Panc1 (cell line): ENCODE data around the gene MAP3K14. TPM values are rescaled to one million over a fixed set of nuclear protein-coding genes. Genes with fewer than 3 reads are reported as not detected.

ENCODE experiments used
- ATAC-seq: fragments of 200-7000 bp; cut with Tn5 transposase; 2 replicates; pipeline ENCODE4 v1.9.1; 2020; ENCODE audit warnings: mild to moderate bottlenecking, moderate library complexity
- BruUV-seq: library from RNA; stranded (reverse); fragments of 400-500 nt; replicated peaks from 2 replicates; lab custom pipeline; 2021; lab: Mats Ljungman, UMichigan
- CTCF ChIA-PET: fragments of 300-600 bp; sonication (Branson Sonifier 250); formaldehyde crosslinking; loops from one replicate; lab custom pipeline; 2022; ENCODE audit warnings: antibody characterized with exemption; lab: Charles Lee
- POLR2A ChIA-PET: fragments of 300-600 bp; sonication (Branson Sonifier 250); formaldehyde crosslinking; loops from one replicate; lab custom pipeline; 2022; ENCODE audit warnings: antibody characterized with exemption; lab: Charles Lee
- DNase-seq: peaks from one replicate; pipeline ENCODE4 v3.0.0-alpha.2; 2010; ENCODE audit warnings: low read depth, low spot score
- H3K27ac ChIP-seq: 2 replicates; pipeline ENCODE4 v1.5.1; 2011; ENCODE audit warnings: mild to moderate bottlenecking, low read length, inconsistent platforms
- H3K27me3 ChIP-seq: fragments of 200-500 bp; sonication (Bioruptor generic); 2 replicates; pipeline ENCODE4 v1.6.0; 2014; ENCODE audit warnings: low read length, inconsistent platforms; ENCODE audit not compliant: control insufficient read depth, insufficient read depth
- H3K36me3 ChIP-seq: fragments of 200-500 bp; sonication (Bioruptor generic); 2 replicates; pipeline ENCODE4 v1.5.1; 2014; ENCODE audit warnings: inconsistent platforms, mild to moderate bottlenecking, low read length, moderate library complexity; ENCODE audit not compliant: control insufficient read depth, insufficient read depth
- H3K4me1 ChIP-seq: 2 replicates; pipeline ENCODE4 v1.5.1; 2011; ENCODE audit warnings: inconsistent platforms, mild to moderate bottlenecking, low read length, moderate library complexity; ENCODE audit not compliant: control insufficient read depth, insufficient read depth
- H3K4me3 ChIP-seq, 2 experiments: 2 replicates each; pipeline ENCODE4 v1.5.1; 2011 to 2012; ENCODE audit warnings: low read depth in 2 of 2, low read length in 2 of 2, mild to moderate bottlenecking in 2 of 2, inconsistent platforms in 1 of 2, moderate library complexity in 1 of 2
- H3K9me3 ChIP-seq: fragments of 200-500 bp; sonication (Bioruptor generic); 2 replicates; pipeline ENCODE4 v1.5.1; 2014; ENCODE audit warnings: low read depth, mild to moderate bottlenecking, inconsistent platforms, low read length, moderate library complexity; ENCODE audit not compliant: control insufficient read depth, insufficient read depth
- POLR2AphosphoS5 ChIP-seq: IDR thresholded peaks from 2 replicates; pipeline ENCODE4 v1.6.1; 2012; ENCODE audit warnings: mild to moderate bottlenecking, low read depth, low read length, moderate library complexity
- SIN3A ChIP-seq: IDR thresholded peaks from 2 replicates; pipeline ENCODE4 v1.6.1; 2012; ENCODE audit warnings: low read depth, mild to moderate bottlenecking, low read length, moderate library complexity, borderline replicate concordance; ENCODE audit not compliant: insufficient read depth
- TCF7L2 ChIP-seq: IDR thresholded peaks from 2 replicates; pipeline ENCODE4 v1.6.1; 2011; ENCODE audit warnings: mild to moderate bottlenecking, low read depth, low read length, inconsistent platforms
- in situ Hi-C: cut with HindIII; loops from 2 replicates; pipeline ENCODE4 v1.10.0; 2016; ENCODE audit warnings: low sequenced_read_pairs, low pct_unique_long_range_greater_than_20kb
- intact Hi-C: fragments of 100-400 bp; cut with micrococcal nuclease; formaldehyde crosslinking; loops from one replicate; pipeline ENCODE4 v1.10.0; 2022; ENCODE audit not compliant: unreplicated experiment
- total RNA-seq: library from RNA; stranded (reverse); gene quantifications from one replicate; pipeline ENCODE4 v1.2.1, GENCODE V29; 2021; ENCODE audit not compliant: unreplicated experiment
- TF ChIP-seq, protein P1 (sequence below), 2 experiments: IDR thresholded peaks; 2 replicates each; pipeline ENCODE4 v1.6.1; 2011 to 2012; ENCODE audit warnings: low read depth in 2 of 2, control low read depth in 1 of 2, low read length in 1 of 2, mild to moderate bottlenecking in 1 of 2, moderate library complexity in 1 of 2; ENCODE audit not compliant: insufficient read depth in 1 of 2
- TF ChIP-seq, protein P2 (sequence below): fragments of 450-650 bp; IDR thresholded peaks from 2 replicates; pipeline ENCODE4 v1.5.1; 2017; ENCODE audit warnings: mild to moderate bottlenecking

MAP3K14 gene
- total RNA-seq, 1 experiment from 2014 or later: 80.8 TPM

DNA sequence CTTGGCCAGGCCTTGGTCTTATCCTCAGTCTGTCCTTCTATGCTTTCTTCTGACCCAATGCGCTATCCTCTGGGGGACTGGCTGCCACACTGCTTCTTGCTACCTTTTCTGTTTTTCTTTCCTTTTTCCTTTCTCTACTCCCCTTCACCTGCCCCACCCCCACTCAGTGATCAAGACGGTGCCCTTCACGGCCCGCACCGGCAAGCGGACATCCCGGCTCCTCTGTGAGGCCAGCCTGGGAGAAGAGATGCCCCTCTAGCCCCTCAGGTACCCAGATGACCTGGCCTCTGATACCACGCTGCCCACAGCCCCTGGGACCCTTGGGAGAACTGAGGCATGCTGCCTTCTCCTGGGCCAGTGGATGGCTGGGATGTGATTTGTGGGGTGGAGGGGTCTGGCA lies 70.5 kb downstream of the MAP3K14 start:
- H3K4me3 ChIP-seq: peak overlapping the region in 1 of 2 experiments; percentile 63; a peak in 2 of 4 replicates
- TF ChIP-seq SIN3A (no peak), TCF7L2 (no peak), POLR2AphosphoS5 (no peak)
- TF ChIP-seq, protein P1, sequence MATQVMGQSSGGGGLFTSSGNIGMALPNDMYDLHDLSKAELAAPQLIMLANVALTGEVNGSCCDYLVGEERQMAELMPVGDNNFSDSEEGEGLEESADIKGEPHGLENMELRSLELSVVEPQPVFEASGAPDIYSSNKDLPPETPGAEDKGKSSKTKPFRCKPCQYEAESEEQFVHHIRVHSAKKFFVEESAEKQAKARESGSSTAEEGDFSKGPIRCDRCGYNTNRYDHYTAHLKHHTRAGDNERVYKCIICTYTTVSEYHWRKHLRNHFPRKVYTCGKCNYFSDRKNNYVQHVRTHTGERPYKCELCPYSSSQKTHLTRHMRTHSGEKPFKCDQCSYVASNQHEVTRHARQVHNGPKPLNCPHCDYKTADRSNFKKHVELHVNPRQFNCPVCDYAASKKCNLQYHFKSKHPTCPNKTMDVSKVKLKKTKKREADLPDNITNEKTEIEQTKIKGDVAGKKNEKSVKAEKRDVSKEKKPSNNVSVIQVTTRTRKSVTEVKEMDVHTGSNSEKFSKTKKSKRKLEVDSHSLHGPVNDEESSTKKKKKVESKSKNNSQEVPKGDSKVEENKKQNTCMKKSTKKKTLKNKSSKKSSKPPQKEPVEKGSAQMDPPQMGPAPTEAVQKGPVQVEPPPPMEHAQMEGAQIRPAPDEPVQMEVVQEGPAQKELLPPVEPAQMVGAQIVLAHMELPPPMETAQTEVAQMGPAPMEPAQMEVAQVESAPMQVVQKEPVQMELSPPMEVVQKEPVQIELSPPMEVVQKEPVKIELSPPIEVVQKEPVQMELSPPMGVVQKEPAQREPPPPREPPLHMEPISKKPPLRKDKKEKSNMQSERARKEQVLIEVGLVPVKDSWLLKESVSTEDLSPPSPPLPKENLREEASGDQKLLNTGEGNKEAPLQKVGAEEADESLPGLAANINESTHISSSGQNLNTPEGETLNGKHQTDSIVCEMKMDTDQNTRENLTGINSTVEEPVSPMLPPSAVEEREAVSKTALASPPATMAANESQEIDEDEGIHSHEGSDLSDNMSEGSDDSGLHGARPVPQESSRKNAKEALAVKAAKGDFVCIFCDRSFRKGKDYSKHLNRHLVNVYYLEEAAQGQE (IDR thresholded peaks at IDR 0.05; ENCODE audit: insufficient read depth in 1 of 2, low read depth in 2 of 2, low read length in 1 of 2): no peak
- TF ChIP-seq, protein P2, sequence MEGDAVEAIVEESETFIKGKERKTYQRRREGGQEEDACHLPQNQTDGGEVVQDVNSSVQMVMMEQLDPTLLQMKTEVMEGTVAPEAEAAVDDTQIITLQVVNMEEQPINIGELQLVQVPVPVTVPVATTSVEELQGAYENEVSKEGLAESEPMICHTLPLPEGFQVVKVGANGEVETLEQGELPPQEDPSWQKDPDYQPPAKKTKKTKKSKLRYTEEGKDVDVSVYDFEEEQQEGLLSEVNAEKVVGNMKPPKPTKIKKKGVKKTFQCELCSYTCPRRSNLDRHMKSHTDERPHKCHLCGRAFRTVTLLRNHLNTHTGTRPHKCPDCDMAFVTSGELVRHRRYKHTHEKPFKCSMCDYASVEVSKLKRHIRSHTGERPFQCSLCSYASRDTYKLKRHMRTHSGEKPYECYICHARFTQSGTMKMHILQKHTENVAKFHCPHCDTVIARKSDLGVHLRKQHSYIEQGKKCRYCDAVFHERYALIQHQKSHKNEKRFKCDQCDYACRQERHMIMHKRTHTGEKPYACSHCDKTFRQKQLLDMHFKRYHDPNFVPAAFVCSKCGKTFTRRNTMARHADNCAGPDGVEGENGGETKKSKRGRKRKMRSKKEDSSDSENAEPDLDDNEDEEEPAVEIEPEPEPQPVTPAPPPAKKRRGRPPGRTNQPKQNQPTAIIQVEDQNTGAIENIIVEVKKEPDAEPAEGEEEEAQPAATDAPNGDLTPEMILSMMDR: no peak
- ChIA-PET CTCF (no interaction called here), POLR2A (no interaction called here)
- no peaks in the 10 kb centered on the region for H3K9me3 ChIP-seq
- H3K4me1 ChIP-seq: peaks cover 10% of the 10 kb centered on the region
- no peaks in the 10 kb centered on the region for H3K27me3 ChIP-seq
- no peak for ATAC-seq
- DNase-seq: no peak
- intact Hi-C loops (no loop called here), in situ Hi-C loops (no loop called here)
- H3K36me3 ChIP-seq: no peaks in the 10 kb centered on the region; the same call in 1 of the 2 replicates
- no TSS peak for BruUV-seq
- no peak overlapping the region for H3K27ac ChIP-seq

DNA sequence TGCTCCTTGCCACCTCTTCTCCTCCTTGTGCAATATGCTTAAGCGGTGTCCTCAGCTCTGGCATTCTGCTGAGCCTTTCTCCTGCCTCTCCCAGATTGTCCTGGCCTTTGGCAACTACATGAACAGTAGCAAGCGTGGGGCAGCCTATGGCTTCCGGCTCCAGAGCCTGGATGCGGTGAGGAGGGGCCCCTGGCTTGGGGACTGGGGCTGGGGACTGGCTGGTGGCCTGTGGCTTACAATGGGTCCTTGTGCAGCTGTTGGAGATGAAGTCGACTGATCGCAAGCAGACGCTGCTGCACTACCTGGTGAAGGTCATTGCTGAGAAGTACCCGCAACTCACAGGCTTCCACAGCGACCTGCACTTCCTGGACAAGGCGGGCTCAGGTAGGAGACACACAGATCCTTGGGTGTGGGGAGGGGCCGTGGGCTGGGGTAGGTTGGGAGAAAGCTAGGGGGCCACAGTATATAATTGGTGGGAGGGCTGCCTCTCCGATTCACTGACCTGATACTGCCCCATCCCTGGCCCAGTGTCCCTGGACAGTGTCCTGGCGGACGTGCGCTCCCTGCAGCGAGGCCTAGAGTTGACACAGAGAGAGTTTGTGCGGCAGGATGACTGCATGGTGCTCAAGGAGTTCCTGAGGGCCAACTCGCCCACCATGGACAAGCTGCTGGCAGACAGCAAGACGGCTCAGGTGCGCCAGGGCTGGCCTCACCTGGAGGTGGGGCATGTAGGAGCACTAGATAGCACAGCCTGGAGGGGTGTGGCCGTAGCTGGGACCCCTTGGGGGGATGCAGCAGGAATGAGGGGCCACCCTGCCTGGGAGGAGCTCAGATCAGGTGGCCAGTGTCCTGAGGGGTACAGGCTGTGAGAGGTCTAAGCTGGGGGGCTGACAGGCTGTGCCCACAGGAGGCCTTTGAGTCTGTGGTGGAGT lies 71.8 kb downstream of the MAP3K14 start:
- no peak overlapping the region for H3K27ac ChIP-seq
- H3K9me3 ChIP-seq: no peaks in the 10 kb centered on the region
- no peak for ATAC-seq
- no peaks in the 10 kb centered on the region; the same call in 1 of the 2 replicates for H3K36me3 ChIP-seq
- no peaks in the 10 kb centered on the region for H3K27me3 ChIP-seq
- peaks cover 10% of the 10 kb centered on the region for H3K4me1 ChIP-seq
- ChIA-PET POLR2A (no interaction called here), CTCF (no interaction called here)
- DNase-seq: no peak
- TF ChIP-seq, protein P2: no peak
- no peak for TF ChIP-seq POLR2AphosphoS5
- TF ChIP-seq, protein P1 (IDR thresholded peaks at IDR 0.05; ENCODE audit: insufficient read depth in 1 of 2, low read depth in 2 of 2, low read length in 1 of 2): no peak
- TF ChIP-seq TCF7L2: no peak
- TF ChIP-seq SIN3A: no peak
- in situ Hi-C loops (no loop called here), intact Hi-C loops (no loop called here)
- no peak overlapping the region for H3K4me3 ChIP-seq
- no TSS peak for BruUV-seq
